Endothelial cell of hepatic sinusoid (primary cell): ENCODE measurements around the gene FILIP1L.

ENCODE experiments used
- in situ Hi-C: cut with HindIII; loops from 2 replicates; pipeline ENCODE4 v1.10.0; 2017; ENCODE audit warnings: low sequenced_read_pairs

Gene FILIP1L

GRCh38 chr3:100076731-100077529 is 37.4 kb downstream of the FILIP1L start:
- in situ Hi-C loops: no loop called here

- in situ Hi-C loops: no loop called here
Observed at GRCh38 chr3:100075851-100076730, 38.2 kb downstream of the FILIP1L start.

GRCh38 chr3:100075196-100075595 is 39.1 kb downstream of the FILIP1L start:
- in situ Hi-C loops: no loop called here

GRCh38 chr3:100073714-100074307 is 40.5 kb downstream of the FILIP1L start:
- in situ Hi-C loops: no loop called here

GRCh38 chr3:100073049-100073713 is 41.1 kb downstream of the FILIP1L start:
- in situ Hi-C loops: no loop called here

GRCh38 chr3:100072326-100073048 is 41.8 kb downstream of the FILIP1L start:
- in situ Hi-C loops: no loop called here

GRCh38 chr3:100069472-100069871 is 44.8 kb downstream of the FILIP1L start:
- in situ Hi-C loops: loop anchor here (5.0 kb wide), 1 partner anchor 33 kb away; no protein-coding TSS in a partner anchor

GRCh38 chr3:100068826-100069225 is 45.5 kb downstream of the FILIP1L start:
- in situ Hi-C loops: loop anchor here (5.0 kb wide), 1 partner anchor 33 kb away; no protein-coding TSS in a partner anchor

- in situ Hi-C loops: loop anchor here (5.0 kb wide), 1 partner anchor 35 kb away; no protein-coding TSS in a partner anchor
Observed at GRCh38 chr3:100067589-100067988, 46.7 kb downstream of the FILIP1L start.

GRCh38 chr3:100063929-100064461 is 50.3 kb downstream of the FILIP1L start:
- in situ Hi-C loops: no loop called here

- in situ Hi-C loops: no loop called here
Observed at GRCh38 chr3:100062665-100063064, 51.6 kb downstream of the FILIP1L start.

- in situ Hi-C loops: no loop called here
Observed at GRCh38 chr3:100060685-100061484, 53.4 kb downstream of the FILIP1L start.

- in situ Hi-C loops: loop anchor here (5.0 to 10.0 kb wide), 2 partner anchors 103 to 195 kb away; no protein-coding TSS in a partner anchor
Observed at GRCh38 chr3:100059472-100059871, 54.8 kb downstream of the FILIP1L start.

GRCh38 chr3:100057716-100058575 is 56.4 kb downstream of the FILIP1L start:
- in situ Hi-C loops: loop anchor here (5.0 to 10.0 kb wide), 2 partner anchors 104 to 197 kb away; no protein-coding TSS in a partner anchor

- in situ Hi-C loops: loop anchor here (10.0 kb wide), 1 partner anchor 201 kb away; no protein-coding TSS in a partner anchor
Observed at GRCh38 chr3:100053951-100054620, 60.2 kb downstream of the FILIP1L start.

GRCh38 chr3:100051513-100051912 is 62.8 kb downstream of the FILIP1L start:
- in situ Hi-C loops: loop anchor here (10.0 kb wide), 1 partner anchor 203 kb away; no protein-coding TSS in a partner anchor

GRCh38 chr3:100048248-100048647 is 66.1 kb downstream of the FILIP1L start:
- in situ Hi-C loops: no loop called here
